SU-DHL-6 (cell line): ENCODE measurements around the gene R3HDM2.

ENCODE experiments used
- H2AFZ ChIP-seq: fragments of 200-600 bp; sonication (generic); 2 replicates; pipeline ENCODE4 v1.6.1; 2014; ENCODE audit warnings: low read depth, mild to moderate bottlenecking, moderate library complexity, mixed read lengths, antibody characterized with exemption, low read length; ENCODE audit not compliant: severe bottlenecking
- H3F3A ChIP-seq: fragments of 200-600 bp; shearing (Covaris generic); 2 replicates; pipeline ENCODE4 v1.6.0; 2016; ENCODE audit warnings: antibody characterized with exemption, mild to moderate bottlenecking; ENCODE audit not compliant: insufficient read depth
- H3K27ac ChIP-seq: fragments of 200-600 bp; sonication (generic); 2 replicates; pipeline ENCODE4 v1.5.1; 2016; ENCODE audit warnings: low read depth, mild to moderate bottlenecking, low read length, moderate library complexity, mixed read lengths
- H3K27me3 ChIP-seq: fragments of 200-600 bp; sonication (generic), shearing (Covaris generic); 2 replicates; pipeline ENCODE4 v1.6.0; 2014; ENCODE audit warnings: mild to moderate bottlenecking, low read length
- H3K36me3 ChIP-seq: fragments of 200-600 bp; sonication (generic); 2 replicates; pipeline ENCODE4 v1.6.1; 2014; ENCODE audit warnings: mild to moderate bottlenecking, low read length, mixed read lengths
- H3K4me2 ChIP-seq: fragments of 300-600, 200-600 bp; shearing (Covaris generic), sonication (generic); 2 replicates; pipeline ENCODE4 v1.6.0; 2014; ENCODE audit warnings: low read length, low read depth, mild to moderate bottlenecking; ENCODE audit not compliant: poor library complexity, severe bottlenecking
- H3K4me3 ChIP-seq: fragments of 200-600 bp; sonication (generic); 2 replicates; pipeline ENCODE4 v1.5.1; 2014; ENCODE audit warnings: antibody characterized with exemption, low read length, mild to moderate bottlenecking, mixed read lengths; ENCODE audit not compliant: insufficient read depth, poor library complexity, severe bottlenecking
- H3K79me2 ChIP-seq: fragments of 200-600 bp; sonication (generic); 2 replicates; pipeline ENCODE4 v1.6.1; 2014; ENCODE audit warnings: mild to moderate bottlenecking, low read length, moderate library complexity; ENCODE audit not compliant: insufficient read depth
- H3K9ac ChIP-seq: fragments of 200-600 bp; sonication (generic); 2 replicates; pipeline ENCODE4 v1.7.0; 2014; ENCODE audit warnings: mild to moderate bottlenecking, low read length
- H3K9me2 ChIP-seq: fragments of 200-600 bp; sonication (generic); replicated peaks from 2 replicates; pipeline ENCODE4 v1.6.1; 2014; ENCODE audit warnings: low read length; ENCODE audit not compliant: insufficient read depth
- H3K9me3 ChIP-seq: fragments of 200-600 bp; sonication (generic); 2 replicates; pipeline ENCODE4 v1.6.1; 2014; ENCODE audit warnings: low read length, mixed read lengths; ENCODE audit not compliant: insufficient read depth
- H4K20me1 ChIP-seq: fragments of 200-600 bp; sonication (generic); 2 replicates; pipeline ENCODE4 v1.6.1; 2014; ENCODE audit warnings: low read depth, mild to moderate bottlenecking, antibody characterized with exemption, low read length, moderate library complexity, mixed read lengths
- EZH2phosphoT487 ChIP-seq: fragments of 200-600 bp; sonication (generic), shearing (Covaris generic); conservative IDR thresholded peaks from 2 replicates; pipeline ENCODE4 v1.6.1; 2018; ENCODE audit warnings: mild to moderate bottlenecking, antibody characterized with exemption, low read length, moderate library complexity, mixed read lengths
- TF ChIP-seq, protein P1 (sequence below): fragments of 200-600 bp; sonication (generic); IDR thresholded peaks from one replicate; pipeline ENCODE4 v1.5.1; 2017; ENCODE audit warnings: antibody characterized with exemption, mild to moderate bottlenecking, low read length, moderate library complexity; ENCODE audit not compliant: insufficient read depth, poor library complexity, severe bottlenecking

R3HDM2 gene

DNA sequence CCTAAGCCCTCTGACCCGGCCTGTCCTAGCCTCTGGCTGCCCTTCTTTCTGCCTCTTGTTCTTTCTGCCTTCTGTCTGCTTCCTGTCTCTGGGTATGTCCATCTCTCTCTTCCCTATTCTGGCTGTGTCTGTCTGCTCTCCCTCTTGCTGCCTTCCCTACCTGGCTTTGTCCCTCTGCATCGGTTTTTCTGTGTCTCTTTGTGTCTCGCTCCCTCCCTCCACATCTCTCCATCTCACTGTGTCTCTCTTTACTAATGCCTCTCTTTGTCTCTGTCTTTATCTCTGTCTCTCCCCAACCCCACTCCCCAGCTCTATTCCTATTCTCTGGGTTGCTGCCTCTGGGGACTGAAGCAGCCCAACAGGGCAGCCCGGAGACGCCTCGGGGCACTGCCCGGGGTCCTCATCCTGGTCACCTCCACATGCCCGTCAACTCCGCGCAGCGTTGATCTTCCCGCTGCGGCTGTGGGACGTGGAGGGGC lies 191.2 kb downstream of the R3HDM2 start:
- H2AFZ ChIP-seq: peak overlapping the region; percentile 45
- no peaks in the 10 kb centered on the region for H3K36me3 ChIP-seq
- no peaks in the 10 kb centered on the region for H3K79me2 ChIP-seq
- H3K4me2 ChIP-seq: peak overlapping the region; percentile 88
- peak overlapping the region; percentile 70 for H3K4me3 ChIP-seq
- peak overlapping the region; percentile 92 for H3K9ac ChIP-seq
- no peaks in the 10 kb centered on the region for H3K9me3 ChIP-seq
- peaks cover 35% of the 10 kb centered on the region for H3F3A ChIP-seq
- H3K9me2 ChIP-seq: no peaks in the 10 kb centered on the region
- H4K20me1 ChIP-seq: no peaks in the 10 kb centered on the region; the same call in 1 of the 2 replicates
- H3K27me3 ChIP-seq: no peaks in the 10 kb centered on the region
- TF ChIP-seq, protein P1, sequence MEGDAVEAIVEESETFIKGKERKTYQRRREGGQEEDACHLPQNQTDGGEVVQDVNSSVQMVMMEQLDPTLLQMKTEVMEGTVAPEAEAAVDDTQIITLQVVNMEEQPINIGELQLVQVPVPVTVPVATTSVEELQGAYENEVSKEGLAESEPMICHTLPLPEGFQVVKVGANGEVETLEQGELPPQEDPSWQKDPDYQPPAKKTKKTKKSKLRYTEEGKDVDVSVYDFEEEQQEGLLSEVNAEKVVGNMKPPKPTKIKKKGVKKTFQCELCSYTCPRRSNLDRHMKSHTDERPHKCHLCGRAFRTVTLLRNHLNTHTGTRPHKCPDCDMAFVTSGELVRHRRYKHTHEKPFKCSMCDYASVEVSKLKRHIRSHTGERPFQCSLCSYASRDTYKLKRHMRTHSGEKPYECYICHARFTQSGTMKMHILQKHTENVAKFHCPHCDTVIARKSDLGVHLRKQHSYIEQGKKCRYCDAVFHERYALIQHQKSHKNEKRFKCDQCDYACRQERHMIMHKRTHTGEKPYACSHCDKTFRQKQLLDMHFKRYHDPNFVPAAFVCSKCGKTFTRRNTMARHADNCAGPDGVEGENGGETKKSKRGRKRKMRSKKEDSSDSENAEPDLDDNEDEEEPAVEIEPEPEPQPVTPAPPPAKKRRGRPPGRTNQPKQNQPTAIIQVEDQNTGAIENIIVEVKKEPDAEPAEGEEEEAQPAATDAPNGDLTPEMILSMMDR: no peak
- TF ChIP-seq EZH2phosphoT487: no peak
- peak overlapping the region; percentile 88 for H3K27ac ChIP-seq

DNA sequence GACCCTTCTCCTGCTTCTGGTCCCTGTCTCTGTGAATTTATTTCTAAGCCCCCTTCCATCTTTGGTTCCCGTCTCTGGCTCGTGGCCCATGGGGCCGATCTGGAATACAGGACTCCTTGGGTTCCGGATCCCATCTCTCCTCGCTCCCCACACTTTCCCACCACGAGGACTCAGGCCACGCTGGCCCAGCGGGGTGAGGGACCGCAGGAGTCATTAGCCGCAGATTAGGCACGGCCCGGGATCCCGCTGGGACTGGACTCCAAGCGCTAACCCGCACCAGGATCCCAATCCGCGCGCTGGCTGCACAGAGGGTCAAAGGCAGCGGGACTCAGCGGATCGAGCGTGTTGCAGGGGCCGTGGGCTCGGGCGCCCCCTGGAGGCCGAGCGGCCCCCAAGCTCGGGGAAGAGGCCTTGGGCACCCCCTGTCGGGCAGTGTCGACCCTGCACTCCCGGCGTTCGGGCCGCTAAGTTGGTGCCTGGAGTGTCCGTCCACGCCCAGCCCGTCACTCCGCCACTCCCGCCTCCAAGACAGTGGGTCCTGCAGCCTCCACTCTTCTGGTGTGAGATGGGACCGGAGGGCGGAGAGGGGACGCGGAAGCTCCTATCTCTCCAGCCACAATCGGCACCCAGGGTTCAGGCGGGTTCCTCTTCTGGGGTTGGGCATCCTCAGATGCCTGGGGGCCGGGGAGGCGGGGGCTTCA lies 191.8 kb downstream of the R3HDM2 start:
- Histone ChIP-seq H3K79me2 (no peaks in the 10 kb centered on the region), H3K27ac (peak overlapping the region; percentile 88), H3K4me2 (peak overlapping the region; percentile 88), H3K9me3 (no peaks in the 10 kb centered on the region), H4K20me1 (no peaks in the 10 kb centered on the region), H2AFZ (peak overlapping the region; percentile 45), H3K9me2 (no peaks in the 10 kb centered on the region), H3F3A (peaks cover 40% of the 10 kb centered on the region), H3K4me3 (peak overlapping the region; percentile 70), H3K36me3 (no peaks in the 10 kb centered on the region), H3K27me3 (no peaks in the 10 kb centered on the region), H3K9ac (peak overlapping the region; percentile 92)
- TF ChIP-seq, protein P1: peak; percentile 99
- TF ChIP-seq EZH2phosphoT487: no peak

DNA sequence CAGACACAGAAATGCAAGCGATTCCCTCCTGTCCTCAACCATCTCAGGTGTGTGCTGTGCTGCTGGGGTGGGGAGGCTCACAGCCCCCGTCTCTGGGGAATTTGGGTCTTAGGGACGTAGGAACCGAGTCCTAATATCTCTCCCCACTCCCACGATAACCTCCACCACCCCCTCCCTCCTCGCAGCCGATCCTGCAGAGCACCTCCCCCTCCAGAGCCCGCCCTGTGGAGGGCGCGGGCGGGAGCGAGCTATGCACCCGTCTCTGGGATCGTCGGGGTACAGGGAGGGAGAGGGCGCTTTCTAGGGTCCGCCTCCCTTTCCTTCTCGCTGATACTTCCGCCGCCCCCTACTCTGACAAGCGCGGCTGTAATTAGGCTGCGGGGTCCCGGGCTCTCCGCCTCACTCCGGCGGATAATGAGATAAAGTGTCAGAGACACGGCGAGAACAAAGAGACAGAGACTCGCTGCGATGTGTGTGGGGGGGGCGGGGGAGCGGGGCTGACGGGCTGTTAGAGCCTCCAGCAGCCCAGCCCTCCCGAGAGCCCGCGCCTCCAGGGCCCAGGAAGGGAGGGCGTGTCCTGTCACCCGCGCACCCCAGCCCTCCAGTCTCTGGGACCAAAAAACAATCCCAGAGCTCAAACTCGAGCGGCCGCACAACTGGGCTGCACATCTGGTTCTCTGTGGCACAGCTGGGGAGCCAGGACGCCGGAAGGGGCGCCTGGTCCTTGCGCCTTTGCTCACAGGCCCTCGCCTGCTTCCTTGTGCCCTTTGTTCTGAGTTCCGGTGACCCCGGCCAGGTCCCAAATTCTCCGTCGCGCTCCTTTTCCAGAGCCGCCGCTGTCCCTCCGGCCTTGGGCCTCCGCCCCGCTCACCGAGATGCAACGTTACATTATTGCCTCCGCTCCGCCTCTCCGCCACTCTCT lies 192.7 kb downstream of the R3HDM2 start:
- TF ChIP-seq EZH2phosphoT487: no peak
- TF ChIP-seq, protein P1: no peak
- Histone ChIP-seq H4K20me1 (no peaks in the 10 kb centered on the region), H3K4me3 (peak overlapping the region; percentile 51), H3K27ac (no peak overlapping the region), H2AFZ (peak overlapping the region; percentile 3), H3K9me3 (no peaks in the 10 kb centered on the region), H3K79me2 (no peaks in the 10 kb centered on the region), H3K9ac (peak overlapping the region; percentile 92), H3K27me3 (no peaks in the 10 kb centered on the region), H3K9me2 (no peaks in the 10 kb centered on the region), H3F3A (peaks cover 42% of the 10 kb centered on the region), H3K4me2 (peak overlapping the region; percentile 88), H3K36me3 (0 out of 2 replicates have a peak, but pooled peaks cover 5% of the 10 kb centered on the region)
